Ecto neural progenitor cell (in vitro differentiated cells): ENCODE data around the gene WDR70.

Experiments used
- DNase-seq: peaks from one replicate; pipeline ENCODE4 v3.0.0-alpha.2; 2018; ENCODE audit warnings: low spot score

The WDR70 gene

GRCh38 chr5:37723162-37723961 lies 344.2 kb downstream of the WDR70 start:
- DNase-seq, result peak; percentile 73

- DNase-seq, result no peak
These were observed 345.4 kb downstream of the WDR70 start for GRCh38 chr5:37724395-37725125.

DNA sequence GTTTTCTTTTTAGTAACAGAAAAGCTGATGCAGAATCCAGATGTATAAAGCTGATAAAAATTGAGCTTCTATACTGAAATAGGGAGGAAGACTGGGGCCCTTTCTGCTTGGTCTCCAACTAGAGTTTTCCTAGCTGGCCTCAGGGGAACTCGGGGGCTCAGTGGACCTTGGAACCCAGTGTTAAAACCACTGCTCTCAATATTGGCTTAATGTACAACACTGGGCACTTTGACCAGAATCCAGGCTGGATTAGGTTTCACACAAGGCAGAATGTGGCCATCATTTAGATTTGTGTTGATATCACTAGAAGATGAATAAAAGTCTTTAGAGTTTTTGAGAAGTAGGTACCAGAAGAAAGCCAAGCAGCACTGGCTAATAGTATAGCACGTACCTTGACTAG lies 346.1 kb downstream of the WDR70 start:
- DNase-seq, result no peak

- no peak for DNase-seq
These were observed 348.1 kb downstream of the WDR70 start for GRCh38 chr5:37727238-37727637.

DNA sequence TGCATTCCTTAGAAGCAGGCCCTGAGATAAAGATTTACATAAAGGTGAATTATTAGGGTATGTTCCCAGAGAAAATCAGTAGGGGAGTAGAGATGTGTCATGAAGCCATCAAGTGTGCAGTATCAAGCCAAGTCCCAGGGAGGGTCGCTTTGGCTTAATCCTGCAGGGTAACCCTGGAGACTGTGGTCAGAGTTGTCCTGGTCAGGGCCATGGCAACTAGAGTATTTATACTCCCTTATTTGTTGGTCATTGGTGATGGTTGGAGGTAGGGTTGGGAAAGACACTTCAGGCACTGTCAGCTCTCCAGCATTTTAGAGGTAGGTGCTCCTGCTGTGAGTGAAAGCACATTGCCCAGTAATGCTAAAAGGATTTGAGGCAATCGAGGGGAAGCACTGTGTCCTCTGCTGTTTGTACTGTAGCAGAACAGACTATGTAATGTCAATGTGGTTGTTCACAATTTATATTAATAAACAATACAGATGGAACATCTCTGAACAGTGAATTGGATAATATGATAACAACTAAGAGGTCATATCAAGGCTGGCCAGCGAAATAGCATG lies 351.9 kb downstream of the WDR70 start:
- no peak for DNase-seq

GRCh38 chr5:37734114-37734513 lies 355.0 kb downstream of the WDR70 start:
- no peak for DNase-seq

DNA sequence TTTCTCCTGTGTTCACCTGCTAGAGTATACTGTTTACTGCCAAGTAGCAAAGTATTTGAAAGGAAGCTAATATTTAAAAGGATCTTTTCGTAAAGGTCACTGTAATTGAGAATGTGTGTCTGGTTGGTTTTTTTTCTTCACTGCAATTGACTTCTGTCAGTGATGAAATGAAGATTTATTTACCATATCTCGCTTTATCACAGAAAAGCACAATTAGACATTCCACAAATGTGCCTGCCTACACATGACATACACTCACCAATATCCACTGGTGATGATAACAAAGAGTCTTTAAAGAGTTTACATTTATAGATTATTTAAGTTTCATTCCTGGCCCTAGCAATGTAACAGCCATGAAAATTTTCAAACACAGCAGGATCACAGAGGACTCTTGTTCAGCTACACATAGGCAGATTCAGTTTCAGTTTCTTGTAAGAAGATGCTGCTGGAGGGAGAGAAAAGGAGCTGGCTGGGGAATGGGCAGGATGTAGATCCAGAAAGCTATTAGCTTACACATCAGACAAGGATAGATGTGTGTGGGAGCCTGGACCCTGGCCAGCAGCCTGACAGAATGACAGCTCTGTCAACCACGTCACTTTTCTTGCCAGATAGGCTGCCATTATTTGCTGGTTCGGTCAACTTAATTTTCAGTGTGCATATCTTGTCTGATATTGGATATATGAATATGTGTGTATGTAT lies 356.7 kb downstream of the WDR70 start:
- no peak for DNase-seq

- DNase-seq, result no peak
These were observed 357.3 kb downstream of the WDR70 start for GRCh38 chr5:37736397-37736796.

GRCh38 chr5:37737326-37738056 lies 358.4 kb downstream of the WDR70 start:
- no peak for DNase-seq

GRCh38 chr5:37738057-37738691 lies 359.1 kb downstream of the WDR70 start:
- DNase-seq, result no peak

DNA sequence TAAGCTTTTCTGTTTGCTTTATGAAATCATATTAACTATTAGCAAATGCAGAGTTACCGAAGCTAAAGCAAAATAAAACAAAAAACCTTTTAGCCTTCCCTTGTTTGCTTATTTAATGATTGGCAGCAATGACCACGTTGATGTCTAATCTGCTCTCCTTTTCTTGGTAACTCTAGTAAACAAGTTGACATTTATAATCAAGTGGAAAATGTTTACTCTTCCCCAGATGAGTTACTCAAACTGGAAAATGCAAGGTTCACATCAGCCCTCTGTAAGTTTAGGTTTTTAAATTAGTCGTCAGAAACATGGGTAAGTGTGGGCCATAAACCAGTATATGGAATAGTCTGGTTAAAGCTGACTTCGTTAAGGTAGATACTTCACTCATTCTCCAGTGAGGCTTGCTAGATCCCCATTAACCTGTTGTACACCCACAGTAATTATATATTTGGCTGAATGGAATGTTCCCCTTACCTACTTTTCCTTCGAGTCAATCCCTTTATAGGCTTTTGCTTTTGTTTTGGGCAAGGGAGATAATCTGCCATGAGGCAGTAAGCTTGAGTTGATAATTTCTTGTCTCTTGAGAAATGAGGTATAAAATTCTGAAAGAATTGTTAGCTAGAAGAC lies 359.9 kb downstream of the WDR70 start:
- DNase-seq, result no peak

- DNase-seq, result no peak
These were observed 360.7 kb downstream of the WDR70 start for GRCh38 chr5:37739817-37740261.

DNA sequence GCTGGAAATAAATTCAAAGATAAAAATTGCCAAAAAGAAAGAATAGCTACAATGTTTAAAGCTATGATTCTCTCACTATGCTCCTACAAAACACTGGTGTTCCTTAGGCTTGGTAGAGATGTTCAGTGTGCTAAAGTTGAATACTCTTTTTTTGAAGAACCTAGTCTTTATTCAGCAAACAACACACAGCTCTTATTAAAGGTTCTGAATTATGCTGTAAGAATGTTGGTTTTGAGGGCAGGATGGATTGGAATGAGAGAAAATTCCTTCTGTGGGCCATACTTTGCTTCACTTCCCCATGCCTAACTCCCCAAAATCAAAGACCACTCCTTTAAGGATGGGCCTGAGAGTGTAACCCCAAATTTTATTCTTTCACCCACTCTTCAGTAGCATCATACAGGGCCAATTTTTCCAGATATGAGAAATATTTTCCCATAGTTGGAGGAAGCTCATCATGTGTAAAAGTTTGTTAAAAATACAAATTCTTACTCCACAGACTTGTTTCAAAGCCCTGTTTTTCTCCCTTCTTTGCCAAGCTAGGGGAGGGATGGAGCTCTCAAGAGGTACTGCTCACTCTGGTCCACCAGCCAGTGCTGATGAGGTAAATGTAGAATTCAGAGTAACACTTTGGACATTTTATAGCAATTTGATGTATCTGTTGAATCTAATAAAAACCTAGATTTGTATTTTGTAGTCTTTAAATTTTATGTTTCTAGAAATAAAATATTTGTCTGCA lies 361.4 kb downstream of the WDR70 start:
- DNase-seq, result no peak

GRCh38 chr5:37742111-37742510 lies 363.0 kb downstream of the WDR70 start:
- no peak for DNase-seq

- DNase-seq, result no peak
These were observed 372.1 kb downstream of the WDR70 start for GRCh38 chr5:37751227-37751626.

- DNase-seq, result no peak
These were observed 375.9 kb downstream of the WDR70 start for GRCh38 chr5:37754976-37755375.

DNA sequence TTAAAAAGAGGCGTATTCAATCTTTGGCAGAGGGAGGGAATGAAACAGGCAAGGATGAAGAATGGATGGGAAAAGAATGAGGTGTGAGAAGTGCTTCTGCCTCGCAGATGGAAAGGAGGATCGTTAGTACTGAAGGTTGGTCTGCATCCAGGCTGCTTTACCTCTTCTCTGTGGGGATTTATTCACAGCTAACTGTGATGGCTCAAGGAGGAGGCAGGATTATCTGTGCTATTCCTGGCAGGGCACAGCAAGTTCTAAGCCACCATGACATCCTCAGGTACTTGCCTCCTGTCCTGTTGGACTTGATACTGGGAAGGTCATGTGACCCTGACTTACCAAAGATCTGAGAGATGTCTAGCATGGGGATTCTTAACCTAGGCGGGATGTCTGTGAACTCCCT lies 376.5 kb downstream of the WDR70 start:
- DNase-seq, result no peak

- DNase-seq, result no peak
These were observed 377.1 kb downstream of the WDR70 start for GRCh38 chr5:37756248-37756647.

DNA sequence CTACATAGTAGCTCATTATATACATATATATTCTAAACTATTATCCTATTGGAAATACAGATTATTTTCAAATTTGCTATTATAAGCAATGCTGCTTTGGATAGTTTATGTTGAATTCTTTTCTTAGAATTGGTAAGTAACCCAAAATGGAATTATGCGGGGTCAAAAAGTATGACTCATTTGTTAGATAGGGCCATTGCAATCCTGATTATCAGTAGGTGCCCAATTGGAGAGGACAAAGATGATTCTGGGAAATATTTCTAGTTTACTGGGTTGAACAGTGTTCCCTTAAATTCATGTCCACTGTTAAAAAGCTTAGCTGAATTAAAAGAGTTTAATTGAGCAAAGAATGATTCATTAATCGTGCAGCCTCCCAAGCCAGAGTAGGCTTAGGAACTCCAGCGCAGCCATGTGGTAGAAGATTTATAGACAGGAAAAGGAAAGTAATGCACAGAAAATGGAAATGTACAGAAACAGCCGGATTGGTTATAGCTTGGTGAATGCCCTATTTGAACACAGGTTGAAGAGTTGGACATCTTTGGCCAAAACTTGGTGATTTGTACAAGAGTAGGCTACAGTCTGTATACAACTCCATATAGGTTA lies 379.0 kb downstream of the WDR70 start:
- no peak for DNase-seq

DNA sequence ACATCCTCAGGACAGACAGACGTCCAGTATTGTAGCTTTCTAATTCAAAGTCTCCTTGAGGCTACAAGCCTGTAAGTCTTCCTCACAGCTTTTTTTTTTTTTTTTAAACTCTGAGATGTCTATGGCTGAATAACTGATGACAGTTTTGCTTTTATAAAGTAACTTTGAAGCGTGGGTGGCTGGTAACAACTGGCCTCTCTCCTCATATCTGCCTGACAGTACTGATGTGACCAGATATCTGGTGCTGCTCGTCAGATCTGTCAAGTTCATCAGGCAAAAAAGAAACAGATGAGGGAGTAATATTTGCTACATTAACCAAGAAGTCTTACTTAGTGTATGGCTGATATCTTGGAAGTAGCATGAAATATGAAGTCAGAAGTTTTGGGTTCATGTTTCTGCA lies 388.1 kb downstream of the WDR70 start:
- DNase-seq, result no peak
